HFF-Myc (cell line): ENCODE data around the gene DNAJB11.

Experiments
- DNase-seq: peaks from one replicate; pipeline ENCODE4 v3.0.0-alpha.2; 2011; ENCODE audit warnings: low read depth; ENCODE audit errors: extremely low read depth
- H3K4me3 ChIP-seq: replicated peaks from 2 replicates; pipeline ENCODE4 v1.5.1; 2011; ENCODE audit warnings: low read depth, mild to moderate bottlenecking, control low read depth, low read length
- CTCF ChIP-seq: IDR thresholded peaks from 2 replicates; pipeline ENCODE4 v1.5.1; 2012; ENCODE audit warnings: mild to moderate bottlenecking, low read depth, low read length, control low read depth; ENCODE audit errors: missing control alignments

Gene DNAJB11

DNA sequence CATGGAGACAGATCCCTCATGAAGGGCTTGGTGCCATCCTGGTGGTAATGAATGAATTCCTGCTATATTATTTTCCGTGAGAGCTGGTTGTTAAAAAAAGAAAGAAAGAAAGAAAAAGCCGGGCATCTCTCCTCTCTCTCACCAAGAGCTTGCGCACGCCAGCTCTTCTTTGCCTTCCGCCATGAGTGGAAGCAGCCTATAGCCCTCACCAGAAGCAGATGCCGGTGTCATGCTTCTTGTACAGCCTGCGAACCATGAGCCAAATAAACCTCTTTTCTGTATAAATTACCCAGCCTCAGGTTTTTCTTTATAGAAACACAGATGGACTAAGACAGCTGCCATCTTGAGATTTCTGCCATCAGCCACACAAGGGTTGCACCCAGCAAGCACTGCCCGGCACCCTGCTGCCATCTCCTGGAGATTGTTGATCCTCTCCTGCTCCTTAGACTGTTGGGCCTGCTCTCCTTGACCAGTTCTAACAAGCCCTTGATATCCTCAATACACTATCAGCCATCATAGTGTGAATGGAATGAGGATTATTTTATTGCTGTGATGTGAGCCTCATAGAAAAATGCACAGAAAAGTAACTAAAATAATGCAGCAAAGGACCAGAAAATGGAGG, 38.8 kb downstream of the DNAJB11 start:
- DNase-seq = no peak
- H3K4me3 ChIP-seq = no peak overlapping the region
- peak; percentile 24 for TF ChIP-seq CTCF

GRCh38 chr3:186612065-186612464, 41.5 kb downstream of the DNAJB11 start:
- no peak overlapping the region for H3K4me3 ChIP-seq
- no peak for DNase-seq
- no peak for TF ChIP-seq CTCF

DNA sequence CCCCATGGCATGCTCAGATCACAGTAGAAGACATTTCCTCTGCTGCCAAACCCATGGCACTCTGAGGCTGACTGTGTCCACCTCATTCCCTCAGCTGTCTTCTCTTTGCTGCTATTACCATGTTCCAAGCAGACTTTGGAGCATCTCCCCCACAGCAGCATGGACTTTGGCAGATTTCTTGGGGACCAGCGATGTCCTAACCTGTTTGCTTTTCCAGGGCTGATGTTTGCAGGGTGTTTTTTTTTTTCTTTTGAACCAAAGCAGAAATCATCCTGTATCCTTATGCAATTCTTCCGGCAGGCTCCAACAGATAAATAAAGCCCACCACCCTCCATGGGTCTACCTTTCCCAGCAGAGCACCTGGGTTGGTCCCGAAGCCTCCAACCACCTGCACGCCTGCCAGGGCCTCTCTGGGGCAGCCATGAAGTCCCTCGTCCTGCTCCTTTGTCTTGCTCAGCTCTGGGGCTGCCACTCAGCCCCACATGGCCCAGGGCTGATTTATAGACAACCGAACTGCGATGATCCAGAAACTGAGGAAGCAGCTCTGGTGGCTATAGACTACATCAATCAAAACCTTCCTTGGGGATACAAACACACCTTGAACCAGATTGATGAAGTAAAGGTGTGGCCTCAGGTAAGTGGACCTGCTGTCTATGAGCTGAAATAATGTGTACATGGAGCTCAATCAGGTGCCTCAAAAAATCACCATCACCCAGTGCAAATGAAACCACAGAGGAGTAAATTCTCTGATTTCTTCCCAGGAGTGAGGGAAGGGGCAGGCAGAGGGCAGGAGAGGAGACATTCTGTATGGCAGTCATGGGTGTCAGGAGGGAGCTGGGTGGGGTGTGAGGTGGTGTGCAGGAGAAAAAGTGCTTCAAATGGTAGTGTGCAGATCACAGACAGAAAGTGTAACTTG, 42.5 kb downstream of the DNAJB11 start, which contains the start of gene AHSG:
AHSG (plus strand) TSS at position 340 of the 916 bp plus-strand sequence; CDS start at position 422, 82 bp downstream.
- TF ChIP-seq CTCF = no peak
- DNase-seq = no peak
- no peak within 1 kb of the TSS for H3K4me3 ChIP-seq

DNA sequence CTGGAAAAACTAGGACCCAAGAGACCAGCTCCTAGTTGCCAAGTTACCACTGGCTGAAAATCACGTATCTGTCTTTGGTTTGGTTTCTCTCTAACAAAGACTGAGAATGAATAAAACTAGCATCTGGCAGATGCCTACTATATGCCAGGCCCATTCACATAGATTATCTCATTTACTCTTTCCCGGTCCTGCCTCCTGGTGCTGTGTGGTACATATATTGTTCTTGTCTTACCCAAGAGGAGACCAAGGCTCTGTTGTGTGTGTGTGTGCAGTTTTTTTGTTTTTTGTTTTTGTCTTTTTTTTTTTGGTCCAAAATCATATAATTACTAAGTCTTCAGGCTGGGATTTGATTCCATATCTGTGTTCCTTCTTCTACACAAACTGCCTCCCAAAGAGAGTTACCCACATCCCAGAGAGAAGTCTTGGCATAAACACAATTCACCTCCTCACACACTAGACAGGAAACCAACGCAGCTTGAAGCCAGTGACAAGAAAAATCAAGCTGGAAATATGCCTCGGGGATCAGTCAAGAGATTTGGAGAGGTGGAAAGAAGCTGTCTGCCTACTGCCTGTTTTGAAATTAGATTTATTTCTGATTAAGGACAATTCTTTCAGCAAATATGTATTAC, 43.2 kb downstream of the DNAJB11 start:
- no peak overlapping the region for H3K4me3 ChIP-seq
- TF ChIP-seq CTCF = no peak
- no peak for DNase-seq

DNA sequence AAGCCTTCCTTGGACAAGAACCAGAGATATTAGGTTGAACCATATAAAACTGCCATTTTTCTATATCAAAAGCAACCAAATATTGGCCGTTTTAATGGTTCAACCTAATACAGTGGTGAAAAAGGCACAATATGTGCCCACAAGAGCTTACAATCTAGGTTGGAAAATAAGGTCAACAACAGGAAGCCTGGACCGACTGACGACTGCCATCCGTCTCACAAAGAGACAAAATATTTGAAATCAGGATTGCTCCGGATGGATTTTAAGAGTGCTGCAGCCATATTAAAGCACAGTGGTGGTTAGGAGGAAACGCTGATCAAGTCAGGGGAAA, 43.7 kb downstream of the DNAJB11 start:
- TF ChIP-seq CTCF = no peak
- no peak overlapping the region for H3K4me3 ChIP-seq
- DNase-seq = no peak

GRCh38 chr3:186614597-186615483, 44.3 kb downstream of the DNAJB11 start:
- TF ChIP-seq CTCF = peak; percentile 98
- peak; percentile 57 for DNase-seq
- H3K4me3 ChIP-seq = no peak overlapping the region
